ENCODE measurements around the gene FAM162B. TPM values are rescaled to one million over a fixed set of nuclear protein-coding genes. Genes with fewer than 3 reads are reported as not detected.
"Not testable (repeated sequence)": the region's sequence is repeated elsewhere in the genome, so short reads cannot be mapped to it uniquely, and the experiment has no call there.

Gene FAM162B
- polyA plus RNA-seq, 2 of the 4 experiments (the other 2 are of a cell fraction) = 0.14 TPM; not detected in 1

GRCh38 chr6:116705917-116706316, 59.6 kb downstream of the FAM162B start:
- no peak for FAIRE-seq
- ChIA-PET CTCF (no interaction called here), POLR2A (no interaction called here)
- no peaks in the 10 kb centered on the region for H3K9me3 ChIP-seq
- H3K4me2 ChIP-seq = no peak overlapping the region
- H3K4me1 ChIP-seq = no peaks in the 10 kb centered on the region
- 67% methylated on average over 1 of the region's 1 CpG for WGBS (ENCODE audit: missing lambda C conversion rate)
- H3K4me3 ChIP-seq = no peak overlapping the region
- H3K27ac ChIP-seq = no peak overlapping the region
- TF ChIP-seq CHD2 (IDR thresholded peaks at IDR 0.05; ENCODE audit: low read length, partially characterized antibody) (no peak), RARB (CRISPR knock-in tag; IDR thresholded peaks at IDR 0.05) (no peak), CHD4 (IDR thresholded peaks at IDR 0.05; ENCODE audit: borderline replicate concordance) (no peak), MAZ (IDR thresholded peaks at IDR 0.05; ENCODE audit: borderline replicate concordance, low read depth, low read length) (no peak), MYC (IDR thresholded peaks at IDR 0.05; ENCODE audit: borderline replicate concordance, low read length) (no peak), PHF8 (IDR thresholded peaks at IDR 0.05; ENCODE audit: borderline replicate concordance, low read depth) (no peak), POLR2AphosphoS2 (conservative IDR thresholded peaks at IDR 0.05; ENCODE audit: low read length) (no peak), EHMT2 (IDR thresholded peaks at IDR 0.05; ENCODE audit: low read depth) (no peak), CBX2 (IDR thresholded peaks at IDR 0.05; ENCODE audit: borderline replicate concordance, low read depth) (no peak), FOXS1 (CRISPR knock-in tag; IDR thresholded peaks at IDR 0.05) (no peak), RAD21 (conservative IDR thresholded peaks at IDR 0.05 in 1 of 2, IDR thresholded peaks at IDR 0.05 in 1 of 2) (no peak)
- ATAC-seq = no peak
- DNase-seq (ENCODE audit: low read depth in 1 of 2, low spot score in 1 of 2) = no peak

DNA sequence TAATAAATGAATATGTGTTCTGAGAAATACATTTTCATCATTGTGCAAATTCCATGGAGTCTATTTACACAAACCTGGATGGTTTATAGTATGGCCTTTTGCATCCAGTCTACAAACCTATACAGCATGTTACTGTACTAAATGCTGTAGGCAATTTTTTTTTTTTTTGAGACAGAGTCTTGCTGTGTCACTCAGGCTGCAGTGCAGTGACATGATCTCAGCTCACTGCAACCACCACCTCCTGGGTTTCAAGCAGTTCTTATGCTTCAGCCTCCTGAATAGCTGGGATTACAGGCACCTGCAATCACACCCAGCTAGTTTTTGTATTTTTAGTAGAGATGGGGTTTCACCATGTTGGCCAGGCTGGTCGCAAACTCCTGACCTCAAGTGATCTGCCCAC, 61.6 kb downstream of the FAM162B start:
- H3K27ac ChIP-seq; ATAC-seq; POLR2A ChIA-PET; H3K4me1 ChIP-seq; CTCF ChIA-PET; H3K4me3 ChIP-seq; H3K9me3 ChIP-seq; DNase-seq (ENCODE audit: low read depth in 1 of 2, low spot score in 1 of 2); FAIRE-seq; H3K4me2 ChIP-seq: not testable (repeated sequence)
- 100% methylated on average over 1 of the region's 1 CpG for WGBS (ENCODE audit: missing lambda C conversion rate)

Other genes with a start within 250 kb of the FAM162B start
- gene TRAPPC3L, start 220.0 kb downstream of the FAM162B start, polyA plus RNA-seq (2011; rRNA removed) = not detected in 2 replicates
- gene TRAPPC3L, start 220.0 kb downstream of the FAM162B start, polyA plus RNA-seq (2017; fragmentation: RNase III; extraction: RNeasy Plus Mini Kit Qiagen cat#74134 plus additional on column Dnase treatment) = not detected in 3 replicates
- gene CALHM4, start 212.0 kb downstream of the FAM162B start, polyA plus RNA-seq (2011; rRNA removed) = not detected in 2 replicates
- gene CALHM4, start 212.0 kb downstream of the FAM162B start, polyA plus RNA-seq (2017; fragmentation: RNase III; extraction: RNeasy Plus Mini Kit Qiagen cat#74134 plus additional on column Dnase treatment) = not detected in 3 replicates
- 33.2 and 47.7 TPM in 2 replicates for gene RWDD1, start 194.2 kb downstream of the FAM162B start, polyA plus RNA-seq (2011; rRNA removed)
- 31.7 to 35.6 TPM (median 32.5 TPM) in 3 replicates for gene RWDD1, start 194.2 kb downstream of the FAM162B start, polyA plus RNA-seq (2017; fragmentation: RNase III; extraction: RNeasy Plus Mini Kit Qiagen cat#74134 plus additional on column Dnase treatment)
- gene RSPH4A, start 149.2 kb downstream of the FAM162B start, polyA plus RNA-seq (2011; rRNA removed) = 0.17 and 0.28 TPM in 2 replicates
- 0.13 to 0.28 TPM (median 0.13 TPM) in 3 replicates for gene RSPH4A, start 149.2 kb downstream of the FAM162B start, polyA plus RNA-seq (2017; fragmentation: RNase III; extraction: RNeasy Plus Mini Kit Qiagen cat#74134 plus additional on column Dnase treatment)
- gene ZUP1, start 97.0 kb downstream of the FAM162B start, polyA plus RNA-seq (2011; rRNA removed) = 9.8 and 14.4 TPM in 2 replicates
- gene ZUP1, start 97.0 kb downstream of the FAM162B start, polyA plus RNA-seq (2017; fragmentation: RNase III; extraction: RNeasy Plus Mini Kit Qiagen cat#74134 plus additional on column Dnase treatment) = 9.7 to 10.7 TPM (median 10.0 TPM) in 3 replicates
- 3.0 and 4.5 TPM in 2 replicates for gene KPNA5, start 84.5 kb downstream of the FAM162B start, polyA plus RNA-seq (2011; rRNA removed)
- gene KPNA5, start 84.5 kb downstream of the FAM162B start, polyA plus RNA-seq (2017; fragmentation: RNase III; extraction: RNeasy Plus Mini Kit Qiagen cat#74134 plus additional on column Dnase treatment) = 2.2 to 2.4 TPM (median 2.3 TPM) in 3 replicates
- gene GPRC6A, start 63.4 kb upstream of the FAM162B start, polyA plus RNA-seq (2011; rRNA removed) = not detected in 2 replicates
- gene GPRC6A, start 63.4 kb upstream of the FAM162B start, polyA plus RNA-seq (2017; fragmentation: RNase III; extraction: RNeasy Plus Mini Kit Qiagen cat#74134 plus additional on column Dnase treatment) = not detected in 3 replicates
- gene RFX6, start 111.5 kb upstream of the FAM162B start, polyA plus RNA-seq (2011; rRNA removed) = not detected in 2 replicates
- not detected in 3 replicates for gene RFX6, start 111.5 kb upstream of the FAM162B start, polyA plus RNA-seq (2017; fragmentation: RNase III; extraction: RNeasy Plus Mini Kit Qiagen cat#74134 plus additional on column Dnase treatment)

Measured in A549 (cell line).